ENCODE data around the gene TWF2. TPM values are rescaled to one million over a fixed set of nuclear protein-coding genes. Genes with fewer than 3 reads are reported as not detected.

TWF2 gene
- total RNA-seq, 4 donors from 2014 or later, result 45.9 to 105 (median 50.2) TPM

GRCh38 chr3:52259035-52259434 lies 20.1 kb upstream of the TWF2 start:
- H3K9me3 ChIP-seq, result no peaks in the 10 kb centered on the region
- no peak for TF ChIP-seq POLR2A (IDR thresholded peaks at IDR 0.05)
- TF ChIP-seq, protein P1, sequence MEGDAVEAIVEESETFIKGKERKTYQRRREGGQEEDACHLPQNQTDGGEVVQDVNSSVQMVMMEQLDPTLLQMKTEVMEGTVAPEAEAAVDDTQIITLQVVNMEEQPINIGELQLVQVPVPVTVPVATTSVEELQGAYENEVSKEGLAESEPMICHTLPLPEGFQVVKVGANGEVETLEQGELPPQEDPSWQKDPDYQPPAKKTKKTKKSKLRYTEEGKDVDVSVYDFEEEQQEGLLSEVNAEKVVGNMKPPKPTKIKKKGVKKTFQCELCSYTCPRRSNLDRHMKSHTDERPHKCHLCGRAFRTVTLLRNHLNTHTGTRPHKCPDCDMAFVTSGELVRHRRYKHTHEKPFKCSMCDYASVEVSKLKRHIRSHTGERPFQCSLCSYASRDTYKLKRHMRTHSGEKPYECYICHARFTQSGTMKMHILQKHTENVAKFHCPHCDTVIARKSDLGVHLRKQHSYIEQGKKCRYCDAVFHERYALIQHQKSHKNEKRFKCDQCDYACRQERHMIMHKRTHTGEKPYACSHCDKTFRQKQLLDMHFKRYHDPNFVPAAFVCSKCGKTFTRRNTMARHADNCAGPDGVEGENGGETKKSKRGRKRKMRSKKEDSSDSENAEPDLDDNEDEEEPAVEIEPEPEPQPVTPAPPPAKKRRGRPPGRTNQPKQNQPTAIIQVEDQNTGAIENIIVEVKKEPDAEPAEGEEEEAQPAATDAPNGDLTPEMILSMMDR (IDR thresholded peaks at IDR 0.05), result no peak
- H3K4me3 ChIP-seq, result no peak overlapping the region
- intact Hi-C loops (cut with DNase I; ENCODE audit: low total_unique reads), result no loop called here
- no peaks in the 10 kb centered on the region for H3K4me1 ChIP-seq
- no peak for DNase-seq
- no peaks in the 10 kb centered on the region for H3K27me3 ChIP-seq
- H3K36me3 ChIP-seq, result no peaks in the 10 kb centered on the region
- H3K27ac ChIP-seq, result no peak overlapping the region

DNA sequence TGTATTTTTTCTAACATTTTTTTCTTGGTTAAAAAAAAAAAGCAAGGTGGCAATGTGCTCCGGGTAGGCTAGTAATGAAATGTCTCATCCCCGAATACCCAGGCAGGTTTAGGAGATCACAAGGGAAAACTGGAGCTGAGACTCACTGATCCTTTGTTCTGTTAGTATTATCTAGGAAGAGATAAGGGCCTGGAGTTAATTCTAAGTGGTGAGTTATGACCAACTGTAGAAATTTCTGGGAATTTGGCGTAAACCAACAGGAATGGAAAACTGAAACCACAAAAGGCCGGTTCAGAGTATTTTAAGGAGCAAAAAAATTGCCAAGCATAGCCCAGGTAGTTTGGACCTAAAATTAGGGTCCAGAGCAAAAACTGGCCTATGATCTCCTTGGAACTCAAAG lies 19.0 kb upstream of the TWF2 start:
- Histone ChIP-seq H3K9me3 (no peaks in the 10 kb centered on the region), H3K27me3 (no peaks in the 10 kb centered on the region), H3K36me3 (no peaks in the 10 kb centered on the region), H3K4me3 (no peak overlapping the region), H3K4me1 (no peaks in the 10 kb centered on the region), H3K27ac (no peak overlapping the region)
- intact Hi-C loops (cut with DNase I; ENCODE audit: low total_unique reads), result no loop called here
- no peak for DNase-seq
- TF ChIP-seq, protein P1 (IDR thresholded peaks at IDR 0.05), result no peak
- no peak for TF ChIP-seq POLR2A (IDR thresholded peaks at IDR 0.05)

GRCh38 chr3:52256622-52257021 lies 17.7 kb upstream of the TWF2 start:
- no peaks in the 10 kb centered on the region for H3K4me1 ChIP-seq
- no peak overlapping the region for H3K27ac ChIP-seq
- no peaks in the 10 kb centered on the region for H3K36me3 ChIP-seq

DNA sequence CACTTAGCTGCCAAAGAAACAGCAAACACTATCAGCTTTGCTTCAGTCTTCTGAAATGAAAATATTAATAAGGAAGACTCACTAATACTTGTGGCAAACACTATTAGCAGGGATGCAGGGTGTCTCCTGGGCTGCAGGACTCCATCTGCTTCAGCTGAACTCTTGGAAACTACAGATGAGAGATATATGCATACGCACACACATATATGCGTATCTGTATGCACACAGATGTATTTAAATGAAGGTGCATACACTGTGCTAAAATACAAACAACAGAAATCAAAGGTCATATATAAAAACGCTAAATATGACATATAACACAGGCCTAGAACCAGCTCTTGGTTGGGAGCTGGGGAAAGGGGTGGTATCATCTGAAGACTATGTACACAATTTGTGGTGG lies 17.2 kb upstream of the TWF2 start:
- intact Hi-C loops (cut with DNase I; ENCODE audit: low total_unique reads), result no loop called here
- no peak overlapping the region for H3K4me3 ChIP-seq
- no peak for DNase-seq
- no peaks in the 10 kb centered on the region for H3K27me3 ChIP-seq
- H3K36me3 ChIP-seq, result no peaks in the 10 kb centered on the region
- no peaks in the 10 kb centered on the region for H3K9me3 ChIP-seq
- H3K4me1 ChIP-seq, result no peaks in the 10 kb centered on the region
- H3K27ac ChIP-seq, result no peak overlapping the region
- TF ChIP-seq, protein P1 (IDR thresholded peaks at IDR 0.05), result no peak
- TF ChIP-seq POLR2A (IDR thresholded peaks at IDR 0.05), result no peak

More at GRCh38 chr3:52256622-52257021, 17.7 kb upstream of the TWF2 start:
- intact Hi-C loops (cut with DNase I; ENCODE audit: low total_unique reads), result no loop called here
- Histone ChIP-seq H3K4me3 (no peak overlapping the region), H3K9me3 (no peaks in the 10 kb centered on the region), H3K27me3 (no peaks in the 10 kb centered on the region)
- no peak for TF ChIP-seq POLR2A (IDR thresholded peaks at IDR 0.05)
- TF ChIP-seq, protein P1 (IDR thresholded peaks at IDR 0.05), result no peak
- no peak for DNase-seq

DNA sequence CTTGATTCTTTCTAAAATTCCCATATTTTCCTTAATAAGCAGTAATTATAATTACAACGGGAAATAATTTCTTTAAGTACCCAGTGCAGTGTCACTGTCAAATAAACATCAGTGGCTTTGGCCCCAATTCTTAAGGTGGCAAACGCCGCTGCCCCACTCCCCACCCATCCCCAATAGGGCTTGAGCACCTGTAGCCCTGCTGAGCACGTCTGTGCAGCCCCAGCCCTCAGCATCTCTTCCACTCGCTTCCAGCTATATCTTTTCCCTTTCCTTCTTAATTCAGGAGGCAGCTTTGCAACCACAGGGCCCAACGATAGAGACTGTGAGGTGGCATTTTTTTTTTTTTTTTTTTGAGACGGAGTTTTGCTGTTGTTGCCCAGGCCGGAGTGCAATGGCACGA lies 15.7 kb upstream of the TWF2 start:
- intact Hi-C loops (cut with DNase I; ENCODE audit: low total_unique reads), result no loop called here
- no peaks in the 10 kb centered on the region for H3K27me3 ChIP-seq

More for the DNA sequence above, 15.7 kb upstream of the TWF2 start:
- no peak for DNase-seq
- Histone ChIP-seq H3K4me3 (no peak overlapping the region), H3K9me3 (no peaks in the 10 kb centered on the region), H3K36me3 (no peaks in the 10 kb centered on the region), H3K27ac (no peak overlapping the region), H3K4me1 (no peaks in the 10 kb centered on the region)
- TF ChIP-seq POLR2A (IDR thresholded peaks at IDR 0.05), result no peak
- TF ChIP-seq, protein P1 (IDR thresholded peaks at IDR 0.05), result no peak
